Heart right ventricle (tissue), 16 donors: ENCODE data around the gene LLGL2. TPM values are rescaled to one million over a fixed set of nuclear protein-coding genes. Genes with fewer than 3 reads are reported as not detected.

Experiments
- ATAC-seq, 8 donors: fragments of 200-7000 bp; cut with Tn5 transposase; one replicate each; pipeline ENCODE4 v1.9.1; 2020; ENCODE audit warnings: mild to moderate bottlenecking in 8 of 8, moderate library complexity in 8 of 8, moderate number of reproducible peaks in 1 of 8
- DNase-seq, 2 donors: peaks; one replicate each; pipeline ENCODE4 v3.0.0-alpha.2; 2020
- H3K27ac ChIP-seq, 10 donors: fragments of 200-600 bp; sonication (generic) in 2 of 10; one replicate each; pipeline versions ENCODE4 v1.5.0 to v1.8.0; 2020 to 2022; ENCODE audit warnings: mild to moderate bottlenecking in 3 of 10
- H3K27me3 ChIP-seq, 7 donors: fragments of 200-600 bp; one replicate each; pipeline ENCODE4 v1.8.0; 2021 to 2022; ENCODE audit warnings: mild to moderate bottlenecking in 2 of 7
- H3K36me3 ChIP-seq, 9 donors: fragments of 200-600 bp; sonication (generic) in 1 of 9; one replicate each; pipeline versions ENCODE4 v1.5.0 to v1.8.0; 2020 to 2022; ENCODE audit warnings: mild to moderate bottlenecking in 2 of 9
- H3K4me1 ChIP-seq, 9 donors: fragments of 200-600 bp; sonication (generic) in 1 of 9; one replicate each; pipeline versions ENCODE4 v1.5.0 to v1.8.0; 2020 to 2022; ENCODE audit warnings: mild to moderate bottlenecking in 4 of 9
- H3K4me3 ChIP-seq, 10 donors: fragments of 200-600 bp; sonication (generic) in 2 of 10; one replicate each; pipeline versions ENCODE4 v1.5.0 to v1.8.0; 2020 to 2022; ENCODE audit warnings: mild to moderate bottlenecking in 7 of 10, moderate library complexity in 2 of 10
- H3K9me3 ChIP-seq, 11 donors: fragments of 200-600 bp in 10 of 11; sonication (generic) in 2 of 11; one replicate each; pipeline versions ENCODE4 v1.5.0 to v1.8.0; 2013 to 2022; ENCODE audit warnings: mild to moderate bottlenecking in 2 of 11, control low read depth in 1 of 11, moderate library complexity in 1 of 11
- WGBS, 2 donors: extraction: QIAGEN DNeasy Blood & Tissue Kit; methylation state at CpG; one replicate each; pipeline ENCODE4 v1.1.7; 2013; ENCODE audit warnings: inconsistent platforms in 1 of 2; 5-methylcytosine and 5-hydroxymethylcytosine counted together
- intact Hi-C, 10 donors: fragments of 100-400 bp; cut with DNase I; formaldehyde crosslinking; loops; one replicate each; pipeline versions ENCODE4 v1.11.1 to v1.14.2; 2022
- polyA plus RNA-seq, 2 donors: library from polyadenylated mRNA; stranded (reverse); fragments of 200-250 nt; gene quantifications; one replicate each; pipeline ENCODE4 v1.2.3, GENCODE V29; 2013
- total RNA-seq, 10 donors: library from RNA; stranded (reverse); fragmentation: NEBNext Ultra II Directional in 3 of 10; extraction: Animal tissue kit (Norgen Biotek cat#: 25700) in 3 of 10; gene quantifications; one replicate each; pipeline versions ENCODE4 v1.2.1 to v1.2.4, GENCODE V29; 2021 to 2023
- TF ChIP-seq, protein P1 (sequence below), 9 donors: fragments of 200-600 bp; sonication (generic) in 2 of 9; IDR thresholded peaks; one replicate each; pipeline versions ENCODE4 v1.5.0 to v1.8.0; 2021 to 2022; ENCODE audit warnings: antibody characterized with exemption in 9 of 9, mild to moderate bottlenecking in 5 of 9, moderate library complexity in 1 of 9
- donor health status: Arrhythmogenic right ventricular cardiomyopathy.
- donor health status: ischemic (EF 13 %, LVEDD 7.1; RV severe dilation, severe dysfunction).
- donor health status: healthy with polysubstance abuse.
- donor health status: DM: no; HTN: yes; CAD: no.
- donor health status: DM: no; HTN: no; CAD: no.
- donor health status: ischemic (EF 25% LVEDD 6.9; RV normal size, moderate dysfunction).
- donor health status: ischemic (EF 25% LVEDD 5.7; RV mildly dilated, moderate dysfunction).
- donor health status: healthy.
- donor health status: DM: yes; HTN: yes; CAD: no.
- donor health status: Ischemic cardiomyopathy.
- donor health status: ischemic (EF 35%, LVEDD 5.7; RV mildly dilated, moderate dysfunction).
- donor health status: nonischemic (EF 11% LVEDD 7.7; RV severe dilation, severe dysfunction).
- donor health status: DM: yes; HTN: yes; CAD: no.
- donor health status: PGD.
- donor health status: ischemic (EF 29% LVEDD 5.4; RV normal size, mild dysfunction).
- donor health status: nonischemic (EF 23%, LVEDD 6.1; RV moderate dilation, normal function).

LLGL2 gene
- total and polyA plus RNA-seq, 12 donors, result 1.1 to 14.8 (median 3.3) TPM

DNA sequence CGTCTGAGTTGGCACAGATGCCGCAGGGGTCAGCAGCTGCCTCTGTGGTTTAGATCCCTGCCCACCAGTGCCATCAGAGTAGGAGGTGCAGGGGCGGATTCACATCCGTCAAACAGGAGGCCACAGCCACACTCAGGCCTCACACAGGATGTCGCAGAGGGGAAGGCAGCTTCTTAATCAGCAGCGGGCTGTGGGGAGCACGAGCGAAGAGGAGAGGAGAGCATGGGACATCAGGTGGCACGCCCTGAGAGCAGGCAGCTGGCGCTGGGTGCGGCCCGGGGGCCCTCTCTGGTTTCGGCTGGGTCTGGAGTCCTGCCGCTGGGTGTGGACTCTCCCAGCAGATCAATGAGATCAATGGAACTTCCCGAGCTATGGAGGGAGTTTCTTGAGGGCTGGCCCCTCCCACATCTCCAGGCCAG lies 9.6 kb downstream of the LLGL2 start:
- intact Hi-C loops, result loop anchor here in 1 of 10 donors (5.0 kb wide), 1 partner anchor 47 kb away; no protein-coding TSS in a partner anchor
- WGBS, 2 donors, result 82 to 83% methylated on average over 15 of the region's 15 CpGs
- Histone ChIP-seq H3K9me3 (no peaks in the 10 kb centered on the region), H3K36me3 (no peaks in the 10 kb centered on the region), H3K4me3 (no peak overlapping the region), H3K27me3 (no peaks in the 10 kb centered on the region), H3K27ac (peak overlapping the region in 1 of 10 donors; percentile 78), H3K4me1 (no peaks in the 10 kb centered on the region)
- TF ChIP-seq, protein P1, sequence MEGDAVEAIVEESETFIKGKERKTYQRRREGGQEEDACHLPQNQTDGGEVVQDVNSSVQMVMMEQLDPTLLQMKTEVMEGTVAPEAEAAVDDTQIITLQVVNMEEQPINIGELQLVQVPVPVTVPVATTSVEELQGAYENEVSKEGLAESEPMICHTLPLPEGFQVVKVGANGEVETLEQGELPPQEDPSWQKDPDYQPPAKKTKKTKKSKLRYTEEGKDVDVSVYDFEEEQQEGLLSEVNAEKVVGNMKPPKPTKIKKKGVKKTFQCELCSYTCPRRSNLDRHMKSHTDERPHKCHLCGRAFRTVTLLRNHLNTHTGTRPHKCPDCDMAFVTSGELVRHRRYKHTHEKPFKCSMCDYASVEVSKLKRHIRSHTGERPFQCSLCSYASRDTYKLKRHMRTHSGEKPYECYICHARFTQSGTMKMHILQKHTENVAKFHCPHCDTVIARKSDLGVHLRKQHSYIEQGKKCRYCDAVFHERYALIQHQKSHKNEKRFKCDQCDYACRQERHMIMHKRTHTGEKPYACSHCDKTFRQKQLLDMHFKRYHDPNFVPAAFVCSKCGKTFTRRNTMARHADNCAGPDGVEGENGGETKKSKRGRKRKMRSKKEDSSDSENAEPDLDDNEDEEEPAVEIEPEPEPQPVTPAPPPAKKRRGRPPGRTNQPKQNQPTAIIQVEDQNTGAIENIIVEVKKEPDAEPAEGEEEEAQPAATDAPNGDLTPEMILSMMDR (IDR thresholded peaks at IDR 0.05), result no peak
- DNase-seq, result no peak
- ATAC-seq, result peak in 3 of 8 donors; percentile 7 to 32 (median 16)

DNA sequence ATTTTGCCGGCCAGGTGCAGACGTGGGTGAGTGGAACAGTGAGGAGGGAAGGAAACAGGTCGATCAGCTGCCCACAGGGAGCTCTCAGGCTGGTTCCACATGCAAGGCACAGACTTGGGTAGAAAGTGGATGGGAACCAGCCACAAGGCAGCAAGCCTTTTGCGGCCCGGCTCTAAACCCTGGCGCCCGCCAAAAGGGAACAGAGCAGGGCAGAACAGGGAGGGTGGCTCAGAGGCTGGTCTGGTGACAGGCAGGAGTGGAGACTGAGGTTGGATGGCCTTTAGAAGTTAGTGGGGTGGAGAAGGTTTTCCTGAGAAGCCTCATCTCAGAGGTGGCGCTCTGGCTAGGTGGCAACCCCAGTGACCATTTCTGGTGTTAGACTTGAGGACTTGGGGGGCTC lies 10.4 kb downstream of the LLGL2 start:
- H3K4me3 ChIP-seq, result no peak overlapping the region
- ATAC-seq, result no peak
- WGBS, 2 donors, result 93 to 94% methylated on average over 8 of the region's 8 CpGs
- DNase-seq, result no peak
- intact Hi-C loops, result loop anchor here in 1 of 10 donors (5.0 kb wide), 1 partner anchor 46 kb away; no protein-coding TSS in a partner anchor
- no peaks in the 10 kb centered on the region for H3K36me3 ChIP-seq
- no peaks in the 10 kb centered on the region for H3K9me3 ChIP-seq
- peak overlapping the region in 1 of 10 donors; percentile 78 for H3K27ac ChIP-seq
- H3K27me3 ChIP-seq, result no peaks in the 10 kb centered on the region
- no peaks in the 10 kb centered on the region for H3K4me1 ChIP-seq
- TF ChIP-seq, protein P1 (IDR thresholded peaks at IDR 0.05), result no peak

DNA sequence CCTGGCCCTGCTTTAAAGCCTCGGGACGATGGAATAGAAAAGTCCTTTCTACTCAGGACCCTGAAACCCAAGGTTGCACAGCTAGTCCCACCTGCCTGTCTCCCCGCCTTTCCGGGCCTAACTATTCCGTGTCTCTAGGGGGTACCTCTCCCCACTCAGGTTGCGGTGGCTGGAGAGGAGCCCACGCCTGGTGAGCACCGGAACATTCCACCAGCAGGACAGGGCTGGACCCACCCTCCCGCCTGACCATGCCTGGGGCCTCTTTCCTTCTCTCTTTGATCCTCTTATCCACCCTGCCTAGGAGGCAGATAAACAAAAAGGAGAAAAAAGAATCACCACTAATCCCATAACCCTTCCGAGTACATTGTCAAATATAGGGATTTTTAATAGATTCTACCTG lies 10.9 kb downstream of the LLGL2 start:
- WGBS, 2 donors, result 80 to 85% methylated on average over 10 of the region's 10 CpGs
- TF ChIP-seq, protein P1 (IDR thresholded peaks at IDR 0.05), result no peak
- Histone ChIP-seq H3K9me3 (no peaks in the 10 kb centered on the region), H3K27ac (no peak overlapping the region), H3K4me3 (no peak overlapping the region), H3K27me3 (no peaks in the 10 kb centered on the region), H3K4me1 (no peaks in the 10 kb centered on the region), H3K36me3 (no peaks in the 10 kb centered on the region)
- intact Hi-C loops, result loop anchor here in 1 of 10 donors (5.0 kb wide), 1 partner anchor 46 kb away; no protein-coding TSS in a partner anchor
- no peak for DNase-seq
- ATAC-seq, result no peak

DNA sequence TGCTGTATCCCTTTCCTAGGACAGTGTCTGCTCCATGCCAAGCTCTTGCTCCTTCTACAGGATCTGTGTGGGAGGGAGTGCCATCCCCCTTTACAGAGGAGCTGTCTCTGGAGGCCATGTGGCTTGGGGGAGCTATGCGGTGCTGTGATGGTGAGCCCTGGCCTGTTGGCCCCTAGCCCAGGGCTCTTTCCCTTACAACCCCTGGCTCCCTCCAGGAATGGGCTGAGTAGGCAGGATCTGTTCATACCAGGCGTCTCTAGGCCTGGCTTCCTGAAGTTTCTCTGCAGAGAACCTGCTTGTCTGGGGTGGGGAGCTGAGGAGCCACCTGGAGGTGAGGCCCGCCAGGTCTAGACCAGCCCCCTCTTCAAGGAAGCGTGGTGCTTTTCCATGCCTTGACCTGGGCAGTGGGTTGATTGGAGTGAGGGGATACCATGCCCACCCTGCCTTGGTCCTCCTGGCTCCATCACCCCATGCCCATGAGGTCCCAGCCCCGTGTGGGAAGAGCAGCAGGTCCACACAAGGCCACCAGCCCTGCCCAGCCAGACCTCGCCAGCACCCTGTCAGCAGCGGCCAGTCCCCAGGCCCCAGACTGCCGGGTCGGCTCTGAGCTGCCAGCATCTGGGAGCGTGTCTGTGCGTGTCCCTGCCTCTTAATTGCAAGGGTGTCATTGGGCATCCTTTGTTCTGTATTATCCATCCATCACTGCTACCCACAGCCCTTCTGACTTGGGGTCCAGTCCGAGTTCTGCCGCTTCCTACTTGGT lies 14.7 kb downstream of the LLGL2 start:
- Histone ChIP-seq H3K4me1 (no peaks in the 10 kb centered on the region), H3K27ac (no peak overlapping the region), H3K36me3 (no peaks in the 10 kb centered on the region), H3K4me3 (no peak overlapping the region), H3K9me3 (no peaks in the 10 kb centered on the region), H3K27me3 (no peaks in the 10 kb centered on the region)
- intact Hi-C loops, result loop anchor here in 2 of 10 donors (5.0 kb wide), 2 partner anchors 37 to 42 kb away; no protein-coding TSS in a partner anchor
- DNase-seq (no peak), ATAC-seq (peak in 6 of 8 donors; percentile 10 to 56 (median 24))
- TF ChIP-seq, protein P1 (IDR thresholded peaks at IDR 0.05), result no peak
- 87 to 88% methylated on average over 13 of the region's 13 CpGs for WGBS, 2 donors
